GM18907 (cell line): ENCODE results near the gene TEX48.

Source experiments
- ATAC-seq: cut with Tn5 transposase; IDR thresholded peaks from one replicate; pipeline ENCODE4 v1.9.1; 2021; ENCODE audit warnings: mild to moderate bottlenecking, moderate library complexity; ENCODE audit not compliant: unreplicated experiment

The TEX48 gene

DNA sequence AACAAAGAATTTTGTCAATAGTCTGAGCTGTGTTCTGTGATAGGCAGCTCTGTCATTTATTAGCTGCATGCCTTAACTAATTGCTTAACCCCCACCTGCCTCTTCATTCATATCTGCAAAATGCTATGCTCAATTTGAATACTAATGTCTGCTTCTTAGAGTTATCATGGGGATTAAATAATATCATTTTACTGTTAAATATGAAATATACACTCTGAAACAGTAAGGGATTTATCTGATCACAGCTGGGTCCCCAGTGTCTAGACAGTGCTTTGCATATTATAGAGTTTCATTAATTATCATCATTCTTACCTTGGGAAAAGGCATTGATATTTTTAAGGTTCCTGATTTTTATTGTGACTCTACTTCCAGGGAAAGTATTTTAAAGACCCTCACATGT lies 12.0 kb downstream of the TEX48 start:
- ATAC-seq: no peak

DNA sequence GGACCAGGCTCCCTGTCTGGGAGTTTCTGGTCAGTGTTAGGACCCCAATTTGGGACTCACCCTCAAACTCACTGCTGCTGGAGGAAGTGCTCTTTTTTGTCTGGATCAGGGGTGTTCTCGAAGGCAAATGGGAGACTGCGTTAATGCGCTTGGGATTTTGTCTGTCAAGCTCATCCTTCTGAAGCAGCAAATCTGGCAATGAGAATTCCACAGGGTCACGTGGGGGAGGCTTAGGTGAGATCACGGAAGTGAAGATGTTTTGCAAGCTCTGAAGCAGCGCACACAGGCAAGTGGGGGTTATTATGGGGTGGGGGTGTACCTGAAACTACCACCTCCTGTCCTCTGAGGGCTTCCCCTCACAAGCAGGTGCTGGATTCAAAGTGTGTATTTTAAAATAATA lies 13.8 kb downstream of the TEX48 start:
- no peak for ATAC-seq

DNA sequence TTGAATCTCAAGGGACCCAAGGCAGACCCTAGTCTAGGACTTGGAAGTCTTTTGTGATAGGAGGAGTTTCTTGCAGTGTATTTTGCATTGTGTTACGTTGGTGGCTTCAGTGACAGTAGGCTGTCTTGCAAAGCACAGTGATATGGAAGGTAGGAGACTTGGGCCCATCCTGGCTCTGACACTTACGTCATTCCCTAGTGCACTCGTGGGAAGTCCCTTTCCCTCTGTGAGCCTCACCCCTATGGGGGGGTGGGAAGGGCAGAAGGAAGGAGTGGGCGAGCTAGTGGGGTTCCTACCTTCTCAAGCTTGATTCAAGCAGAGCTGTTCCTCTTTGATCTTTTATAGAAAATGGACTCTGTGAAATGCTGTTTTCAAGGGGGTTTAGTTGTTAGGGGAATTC lies 15.1 kb downstream of the TEX48 start:
- ATAC-seq: no peak

DNA sequence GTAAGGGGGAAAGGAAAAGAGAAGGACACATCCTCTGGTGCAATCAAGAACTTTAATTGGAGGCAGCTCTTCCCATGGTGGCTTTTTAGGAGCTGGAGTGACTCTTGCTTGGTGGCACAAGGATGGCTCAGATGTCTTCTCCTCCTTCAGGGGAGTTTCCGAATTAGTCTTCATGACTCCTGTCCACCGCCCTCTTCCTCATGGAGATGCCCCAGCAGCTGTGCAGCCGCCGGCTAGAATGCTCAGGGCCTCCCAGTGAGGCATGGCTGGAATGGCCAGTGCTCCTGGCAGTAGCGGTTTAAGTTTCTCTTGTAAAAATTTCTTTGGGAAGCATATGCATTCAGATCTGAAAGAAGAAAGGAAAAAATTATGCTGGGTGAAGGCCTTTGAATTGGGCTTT lies 15.6 kb downstream of the TEX48 start:
- ATAC-seq: no peak

DNA sequence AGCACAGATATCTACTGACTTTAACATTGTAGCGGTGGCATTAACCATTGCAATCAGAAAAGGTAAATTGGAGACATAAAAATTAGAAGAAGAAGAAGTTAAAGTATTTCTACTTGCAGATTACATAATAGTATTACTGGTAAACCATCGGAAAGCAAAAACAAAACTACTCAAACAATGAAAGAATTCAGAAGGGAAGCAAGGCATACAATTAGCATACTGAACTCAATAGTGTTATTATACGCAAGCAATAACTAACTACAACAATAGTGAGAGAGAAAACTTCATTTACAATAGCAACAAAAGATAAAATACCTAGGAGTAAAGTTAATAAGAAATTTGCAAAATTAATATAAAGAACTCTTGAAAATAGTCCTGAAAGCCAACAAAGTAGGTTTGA lies 17.8 kb downstream of the TEX48 start:
- ATAC-seq: no peak

DNA sequence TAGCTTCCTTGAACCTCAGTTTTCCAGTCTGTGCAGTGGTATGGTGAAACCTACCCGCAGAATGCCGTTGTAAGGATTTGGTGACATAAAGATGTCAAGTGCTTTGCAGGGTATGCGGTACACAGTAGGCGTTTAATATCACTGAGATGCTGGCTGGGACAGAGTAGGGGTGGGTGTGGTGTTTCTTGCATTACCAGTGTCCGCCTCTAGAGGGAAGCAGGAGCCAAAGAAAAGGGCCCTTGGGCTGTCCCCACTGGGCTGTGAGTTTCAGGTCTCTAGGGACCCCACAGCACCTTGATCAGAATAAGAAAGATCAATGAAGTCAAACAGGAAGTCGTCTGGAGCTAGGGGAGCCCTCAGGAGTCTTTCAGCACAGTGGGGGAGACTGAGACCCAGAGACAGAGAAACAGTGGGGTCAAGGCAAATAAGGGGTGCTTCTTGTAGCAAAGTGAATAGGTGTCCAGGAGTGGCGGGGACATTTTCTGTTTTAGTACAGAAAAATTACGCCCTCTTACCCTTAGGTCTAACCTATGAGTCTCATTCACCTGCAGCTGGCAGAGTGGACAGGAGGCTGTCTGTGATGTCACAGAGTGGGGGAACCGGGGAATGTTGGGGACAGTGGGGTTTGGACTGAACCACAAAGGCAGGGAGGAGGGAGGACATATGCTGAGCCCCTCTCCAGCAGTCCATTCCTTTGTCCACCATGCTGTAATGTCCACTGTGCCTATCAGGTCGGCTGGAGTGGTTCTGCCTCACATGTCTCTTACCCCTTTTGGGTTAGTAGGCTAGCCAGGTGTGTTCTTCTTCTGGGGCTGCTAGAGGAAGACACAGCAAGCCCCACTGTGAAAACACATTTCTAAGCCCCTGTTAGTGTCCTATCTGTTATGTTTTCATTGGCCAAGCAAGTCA lies 19.7 kb downstream of the TEX48 start:
- peak; percentile 72 for ATAC-seq

DNA sequence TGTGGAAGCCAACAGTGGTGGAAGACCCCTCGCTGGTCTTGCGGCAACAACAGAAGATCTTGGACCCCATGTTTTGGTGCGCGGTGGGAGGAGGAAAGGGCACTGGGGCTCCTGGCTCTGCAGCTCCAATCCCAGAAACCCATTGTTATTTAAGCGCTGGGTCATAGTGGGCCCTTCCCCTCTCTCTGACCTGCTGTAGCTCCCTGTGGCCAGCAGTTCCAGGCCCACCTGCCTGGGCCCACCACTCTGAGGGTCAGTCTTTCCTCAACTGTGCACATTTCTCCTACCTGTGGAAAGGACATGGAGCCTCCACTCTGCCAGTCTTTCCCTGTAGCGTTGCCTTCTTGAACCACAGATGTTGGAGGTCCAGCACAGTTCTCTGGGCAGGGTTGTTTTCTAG lies 24.3 kb downstream of the TEX48 start, which contains the start of gene TEX53:
TSS of gene TEX53 (minus strand) at position 101 of the 400 bp plus-strand sequence. CDS start at position 70, 31 bp downstream.
- no peak for ATAC-seq

DNA sequence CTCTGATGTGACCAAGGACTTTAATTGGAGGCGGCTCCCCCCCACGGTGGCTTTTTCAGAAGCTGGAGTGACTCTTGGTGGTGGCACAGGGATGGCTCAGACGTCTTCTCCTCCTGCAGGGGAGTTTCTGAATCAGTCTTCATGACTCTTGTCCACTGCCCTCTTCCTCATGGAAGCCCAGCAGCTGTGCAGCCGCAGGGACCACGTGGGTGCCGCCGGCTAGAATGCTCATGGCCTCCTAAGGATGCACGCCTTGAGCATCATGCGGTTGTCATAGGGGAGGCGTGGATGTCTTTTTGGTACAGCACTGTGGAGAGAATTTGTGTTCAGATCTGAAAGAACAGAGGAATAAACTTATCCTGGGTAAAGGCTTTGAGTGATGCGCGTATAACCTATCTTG lies 25.7 kb downstream of the TEX48 start:
- ATAC-seq: no peak

DNA sequence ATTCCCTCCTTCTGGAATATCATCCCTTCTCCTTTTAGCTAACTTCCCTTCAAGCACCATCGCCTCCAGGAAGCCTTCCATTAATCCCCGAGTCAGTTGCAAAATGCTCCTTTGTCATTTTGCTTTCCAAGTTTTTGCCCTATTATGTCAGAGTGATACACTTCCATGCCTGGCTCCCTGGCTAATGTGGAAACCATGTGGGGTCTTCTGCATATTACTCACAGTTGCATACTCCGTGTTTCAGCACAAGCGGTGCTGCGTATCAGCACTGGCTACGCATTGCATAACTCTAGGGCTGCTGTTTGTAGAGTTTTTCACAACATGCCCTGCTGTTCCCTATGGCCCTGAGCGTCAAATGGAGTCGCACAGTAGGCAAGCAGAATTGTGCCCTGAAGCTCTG lies 26.3 kb downstream of the TEX48 start:
- no peak for ATAC-seq

DNA sequence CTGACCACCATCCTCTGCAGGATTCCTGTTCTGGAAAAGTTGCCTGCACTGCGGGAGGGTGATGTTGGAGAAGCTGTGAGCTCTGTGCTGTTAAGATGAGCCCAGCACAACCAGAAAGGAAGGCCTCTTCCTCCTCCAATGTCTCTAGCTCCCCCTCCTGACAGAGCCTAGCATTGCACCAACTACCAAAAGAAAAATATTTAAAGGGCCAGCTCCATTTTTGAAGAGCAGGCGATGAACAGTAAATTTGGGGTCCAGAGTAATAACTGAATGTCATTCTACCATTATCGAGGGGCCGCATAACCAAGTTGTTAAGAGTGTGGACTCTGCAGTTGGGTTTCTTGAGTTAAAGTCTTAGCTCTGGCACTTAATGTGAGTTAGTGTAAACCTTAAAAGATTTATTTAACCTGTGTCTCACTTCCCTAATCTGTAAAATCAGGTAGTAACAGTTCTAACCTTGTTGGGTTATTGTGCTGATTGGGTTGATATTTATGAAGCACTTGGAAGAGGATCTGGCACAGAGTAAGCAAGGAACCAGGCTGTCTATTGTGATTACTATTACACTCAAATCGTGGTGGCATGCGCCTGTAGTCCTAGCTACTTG lies 28.3 kb downstream of the TEX48 start:
- ATAC-seq: no peak

DNA sequence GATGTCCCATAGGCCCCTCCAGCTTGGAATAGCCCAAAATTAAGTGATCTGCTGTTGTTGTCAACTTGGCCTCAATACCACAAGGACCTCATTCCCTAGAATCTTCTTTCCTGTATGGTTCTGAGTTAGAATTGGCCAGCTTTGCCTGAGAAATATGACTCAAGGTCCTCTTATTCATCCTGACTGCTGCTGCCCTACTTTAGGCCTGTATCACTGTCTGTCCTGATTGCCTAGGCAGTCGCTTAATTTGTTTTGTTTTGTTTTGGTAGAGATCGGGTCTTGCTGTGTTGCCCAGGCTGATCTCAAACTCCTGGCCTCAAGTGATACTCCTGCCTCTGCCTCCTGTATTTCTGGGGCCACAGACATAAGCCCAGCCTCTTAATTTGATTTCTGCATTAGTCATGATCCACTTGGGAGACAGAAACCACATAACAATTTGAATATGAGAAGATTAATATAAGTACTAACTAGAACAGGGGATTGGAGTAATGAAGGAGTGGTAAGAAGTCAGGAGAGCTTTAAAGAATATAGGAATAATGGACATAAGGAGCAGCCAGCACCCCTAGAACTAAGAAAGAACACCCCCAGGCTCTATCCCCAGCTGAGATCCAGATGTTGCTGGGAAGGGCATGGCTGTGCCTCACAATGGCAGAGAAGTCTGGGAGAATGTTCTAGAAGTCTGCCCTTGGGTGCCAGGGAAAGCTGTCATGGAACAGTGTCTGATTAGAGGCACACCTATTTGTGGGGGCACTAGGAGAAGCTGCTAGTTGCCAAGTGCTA lies 29.0 kb downstream of the TEX48 start:
- no peak for ATAC-seq

DNA sequence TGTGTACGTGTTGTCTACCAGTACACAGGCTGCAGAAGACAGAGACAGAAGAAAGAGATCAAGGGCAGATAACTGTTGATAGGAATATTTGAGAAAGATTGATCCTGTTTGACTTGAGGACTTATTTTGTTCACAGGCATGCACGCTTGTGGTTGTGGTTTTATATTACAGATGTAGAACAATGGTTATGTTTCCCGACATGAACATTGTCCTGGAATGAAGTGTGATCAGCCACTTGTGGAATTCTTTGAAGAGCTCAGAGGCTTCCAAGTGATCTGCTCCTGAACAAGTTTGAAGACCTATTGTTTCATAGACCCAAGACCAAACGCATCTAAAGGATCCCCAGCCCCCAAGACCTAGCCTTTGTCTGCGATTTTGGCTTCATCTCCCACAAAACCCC lies 38.1 kb downstream of the TEX48 start:
- no peak for ATAC-seq

DNA sequence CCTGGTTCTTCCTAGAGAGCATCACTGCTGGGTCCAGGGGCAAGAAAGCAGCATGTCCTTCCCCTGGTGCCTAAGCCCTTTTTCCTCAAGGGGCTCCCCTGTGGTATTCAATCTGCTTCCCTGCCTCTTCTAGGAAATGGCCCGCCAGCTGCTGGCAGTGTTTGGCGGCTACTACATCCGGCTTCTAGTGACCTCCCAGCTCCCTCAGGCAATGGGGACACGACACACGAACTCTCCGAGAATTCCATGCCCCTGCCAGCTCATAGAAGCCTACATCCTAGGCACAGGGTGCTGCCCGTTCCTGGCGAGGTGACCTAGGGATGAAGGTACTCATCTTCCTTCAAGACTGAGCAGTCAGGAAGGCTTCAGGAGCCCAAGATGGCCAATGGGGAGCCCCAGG lies 39.0 kb downstream of the TEX48 start:
- no peak for ATAC-seq

DNA sequence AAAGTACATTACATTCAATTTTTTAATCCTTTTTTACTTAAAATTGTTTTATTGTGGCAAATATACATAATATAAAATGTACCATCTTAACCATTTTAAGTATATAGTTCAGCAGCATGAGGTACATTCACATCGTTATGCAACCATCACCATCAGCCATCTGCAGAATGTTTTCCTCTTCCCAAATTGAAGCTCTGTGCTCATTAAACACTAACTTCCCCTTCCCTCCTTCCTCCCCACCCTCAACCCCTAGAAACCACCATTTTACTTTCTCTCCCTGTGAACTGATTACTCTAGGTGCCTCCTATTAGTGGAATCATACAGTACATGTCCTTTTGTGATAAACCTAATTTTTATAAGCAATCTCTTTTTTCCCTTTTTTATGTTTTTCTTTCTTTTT lies 40.0 kb downstream of the TEX48 start:
- no peak for ATAC-seq

DNA sequence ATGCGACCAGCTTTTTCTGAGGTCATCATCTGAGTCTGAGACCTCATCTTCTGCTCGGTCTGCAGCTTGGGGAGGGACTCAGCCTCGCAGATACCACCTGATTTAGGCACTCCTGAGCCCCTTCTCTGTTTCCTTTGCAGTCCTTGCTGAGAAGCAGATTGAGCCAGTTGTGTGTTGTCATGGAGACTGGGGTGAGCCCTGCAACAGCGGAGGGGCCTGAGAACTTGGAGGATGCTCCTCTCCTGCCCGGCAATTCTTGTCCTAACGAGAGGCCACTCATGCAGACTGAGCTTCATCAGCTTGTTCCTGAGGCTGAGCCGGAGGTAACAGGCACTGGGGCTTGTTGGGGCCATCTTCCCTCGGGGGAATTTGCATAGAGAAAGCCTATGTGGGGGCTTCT lies 43.6 kb downstream of the TEX48 start:
- ATAC-seq: no peak

DNA sequence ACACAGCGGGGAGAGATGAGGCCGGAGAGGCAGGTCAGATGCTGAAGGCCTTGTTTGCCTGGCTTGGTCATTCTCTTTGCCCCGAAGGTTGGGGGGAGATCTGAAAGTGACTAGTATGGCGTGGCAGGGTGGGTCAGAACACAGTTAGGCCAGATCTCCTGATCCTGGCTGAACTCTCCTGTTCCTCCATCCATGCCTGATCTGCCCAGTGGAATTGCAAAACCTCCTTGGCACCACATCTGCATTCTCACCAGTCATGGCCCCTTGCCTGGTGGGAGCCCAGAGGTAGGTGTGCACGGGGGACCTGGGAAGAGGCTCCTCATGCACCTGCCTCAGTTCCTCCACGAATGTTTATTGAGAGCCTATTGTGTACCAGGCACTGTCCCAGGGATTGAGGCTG lies 47.6 kb downstream of the TEX48 start:
- no peak for ATAC-seq

DNA sequence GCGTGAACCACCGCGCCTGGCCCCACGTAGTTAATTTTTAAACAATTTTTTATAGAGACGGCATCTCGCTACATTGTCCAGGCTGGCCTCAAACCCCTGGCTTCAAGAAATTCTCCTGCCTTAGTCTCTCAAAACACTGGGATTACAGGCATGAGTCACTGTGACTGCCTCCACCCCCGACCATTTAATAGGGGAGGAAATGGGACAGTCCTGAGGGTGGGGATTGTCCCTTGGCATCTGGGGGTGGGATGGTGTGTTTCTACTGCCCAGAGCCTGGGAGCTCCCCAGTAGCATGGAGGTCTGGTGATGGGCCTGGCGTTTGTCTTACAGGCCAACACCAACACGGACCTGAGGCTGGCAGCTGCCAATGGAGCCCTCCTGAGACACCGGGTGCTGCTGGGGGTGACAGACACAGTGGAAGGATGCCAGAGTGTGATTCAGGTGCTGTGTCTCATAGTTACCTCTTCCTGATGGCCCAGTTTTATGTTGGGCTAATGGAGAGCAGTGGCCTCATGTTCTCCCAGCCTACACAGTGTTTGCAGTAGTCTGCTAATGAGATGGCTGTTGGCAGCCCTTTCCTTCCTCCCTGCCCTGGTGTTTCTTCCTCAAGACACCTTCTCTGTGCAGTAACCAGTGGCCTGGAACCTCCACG lies 48.4 kb downstream of the TEX48 start:
- ATAC-seq: no peak

DNA sequence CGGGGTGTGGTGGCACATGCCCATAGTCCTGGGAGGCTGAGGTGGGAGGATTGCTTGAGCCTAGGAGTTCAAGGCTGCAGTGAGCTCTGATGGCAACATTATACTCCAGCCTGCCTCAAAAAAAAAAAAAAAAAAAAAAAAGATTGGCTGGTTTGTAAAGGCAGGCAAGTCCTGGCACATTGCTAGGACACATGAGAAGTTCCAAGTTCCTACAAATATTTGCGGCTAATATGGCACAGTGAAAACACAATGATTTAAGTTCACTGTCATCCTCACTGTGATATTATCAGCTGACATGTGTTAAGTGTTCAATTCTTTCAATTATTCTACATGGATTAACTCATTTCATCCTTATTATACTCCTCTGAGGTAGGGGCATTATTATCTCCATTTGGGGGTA lies 50.8 kb downstream of the TEX48 start:
- ATAC-seq: no peak

DNA sequence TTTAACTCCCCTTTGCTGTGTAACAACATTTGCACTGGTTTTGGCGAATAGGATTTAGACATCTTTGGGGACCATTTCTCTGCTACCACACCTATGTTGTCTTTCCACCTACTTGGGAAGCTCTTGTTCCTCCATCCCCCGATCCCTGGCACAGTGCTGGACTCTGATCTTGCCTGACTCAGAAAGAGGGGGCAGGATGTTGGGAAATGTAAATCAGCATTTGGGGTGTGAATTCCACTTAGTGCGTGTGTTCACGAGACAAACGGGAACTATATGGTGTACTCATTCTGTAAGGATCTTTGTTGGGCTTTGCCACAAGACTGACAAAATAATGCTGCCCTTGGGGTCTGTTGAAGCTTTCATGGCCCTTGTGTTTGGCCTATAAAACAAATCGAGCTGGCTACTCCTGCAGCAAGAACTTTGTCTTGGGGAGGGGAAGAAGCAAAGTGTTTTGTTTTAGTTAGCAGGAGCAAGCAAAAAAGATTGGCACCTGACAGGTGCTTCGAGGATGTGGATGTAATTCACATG lies 52.4 kb downstream of the TEX48 start:
- no peak for ATAC-seq

DNA sequence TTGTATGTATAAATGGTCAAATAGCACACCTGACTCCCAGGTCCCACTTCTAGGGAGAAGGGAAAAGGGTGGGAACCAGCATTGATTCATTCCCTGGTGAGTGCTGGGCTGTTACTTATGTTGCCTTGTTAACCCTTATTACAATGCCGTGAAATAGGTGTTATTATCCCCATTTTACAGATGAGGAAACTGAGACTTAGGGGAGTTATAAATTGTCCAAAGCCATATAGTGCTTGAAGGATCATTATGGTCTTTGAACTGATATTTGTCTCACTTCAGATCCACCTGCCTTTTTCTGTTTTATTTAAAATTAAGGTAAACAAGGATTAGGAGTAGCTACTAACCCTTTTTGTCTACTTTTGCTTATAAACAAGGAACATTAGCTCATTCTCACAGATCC lies 54.4 kb downstream of the TEX48 start:
- ATAC-seq: no peak

DNA sequence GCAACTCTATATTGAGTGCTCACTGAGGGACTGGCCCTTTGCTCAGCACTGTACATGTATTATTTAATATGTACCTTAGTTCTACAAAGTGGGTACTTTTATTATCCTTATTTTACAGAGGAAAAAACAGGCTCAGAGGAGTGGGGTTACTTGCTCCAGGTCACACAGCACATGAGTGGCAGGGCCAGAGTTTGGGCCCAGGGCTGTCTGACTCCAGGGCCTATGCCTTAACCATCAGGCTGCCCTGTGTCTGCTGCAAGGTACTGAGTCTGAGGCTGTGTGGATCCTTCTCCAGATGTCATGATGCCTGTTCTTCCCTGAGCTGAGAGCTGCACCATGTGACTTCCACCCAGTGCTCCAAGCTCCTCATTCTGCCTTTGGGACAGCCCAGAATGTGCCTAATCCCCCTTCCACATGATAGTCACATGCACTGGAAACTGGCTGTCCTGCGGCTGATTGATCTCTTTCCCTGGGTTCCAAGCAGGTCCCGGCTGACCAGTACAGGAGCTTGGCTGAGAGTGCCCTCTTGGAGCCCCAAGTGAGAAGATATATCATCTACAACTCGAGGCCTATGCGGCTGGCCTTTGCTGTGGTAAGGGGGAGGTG lies 55.5 kb downstream of the TEX48 start:
- ATAC-seq: no peak
